ENCODE results near the gene GUCY2C.
"Not testable (repeated sequence)": the region's sequence is repeated elsewhere in the genome, so short reads cannot be mapped to it uniquely, and the experiment has no call there.

The GUCY2C gene

DNA sequence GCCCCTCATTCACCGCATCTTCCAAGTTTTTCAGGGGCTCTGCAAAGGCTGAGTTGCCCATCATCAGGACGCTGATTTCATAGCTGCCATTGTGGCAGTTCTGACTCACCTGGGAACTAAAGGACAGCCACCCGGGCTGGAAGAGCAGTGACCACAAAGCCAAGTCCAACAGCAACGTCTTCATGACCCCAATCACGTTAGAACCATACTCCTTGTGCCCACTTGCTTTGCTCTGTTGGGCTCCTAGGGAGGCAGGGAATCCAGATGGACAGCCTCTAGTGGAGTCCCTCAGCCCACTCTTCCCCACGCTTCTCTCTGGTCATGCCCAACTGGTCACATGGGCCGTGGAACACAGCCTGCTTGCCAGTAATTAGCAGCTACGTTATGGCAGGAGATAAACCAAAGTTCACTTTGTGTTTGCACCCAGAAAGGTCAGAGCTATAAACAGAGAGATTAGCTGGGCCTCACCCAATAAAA is at the start of gene GUCY2C:
TSS of gene GUCY2C (minus strand) at position 335 of the 477 bp plus-strand sequence. CDS start at position 184, 151 bp downstream.
- DNase-seq (ENCODE audit: extremely low spot score, insufficient read length, low read depth): no peak
- no peak for FAIRE-seq

DNA sequence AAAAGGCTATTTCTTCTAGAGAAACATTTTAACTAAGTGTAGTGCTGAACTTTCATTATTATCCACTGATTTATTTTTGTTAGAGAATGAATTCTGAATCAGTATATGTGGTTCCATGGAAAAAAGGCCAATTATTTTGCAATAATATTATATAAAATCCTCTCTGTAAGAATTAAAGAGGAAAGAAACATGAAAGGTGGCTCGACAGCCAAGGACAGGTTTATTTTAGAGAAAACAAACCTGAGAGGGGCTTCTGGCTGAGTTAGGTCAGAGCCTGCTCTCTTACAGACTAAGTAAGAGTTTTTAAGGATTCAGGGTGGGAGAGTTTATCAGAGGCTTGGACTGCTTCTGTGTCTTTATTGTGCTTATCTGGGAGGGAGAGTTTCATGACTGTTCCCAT is 46.7 kb upstream of the GUCY2C start:
- FAIRE-seq (no peak), DNase-seq (ENCODE audit: extremely low spot score, insufficient read length, low read depth) (no peak)

DNA sequence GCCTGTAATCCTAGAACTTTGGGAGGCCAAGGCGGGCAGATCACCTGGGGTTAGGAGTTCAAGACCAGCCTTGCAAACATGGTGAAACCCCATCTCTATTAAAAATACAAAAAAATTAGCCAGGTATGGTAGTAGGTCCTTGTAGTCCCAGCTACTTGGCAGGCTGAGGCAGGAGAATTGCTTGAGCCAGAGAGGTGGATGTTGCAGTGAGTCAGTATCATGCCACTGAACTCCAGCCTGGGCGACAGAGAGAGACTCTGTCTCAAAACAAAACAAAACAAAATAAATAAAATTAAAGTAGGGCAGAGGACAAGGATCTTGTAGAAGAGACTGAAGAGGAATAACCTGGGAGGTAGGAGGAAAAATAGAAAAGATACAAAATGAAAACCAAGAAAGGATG is 45.5 kb upstream of the GUCY2C start:
- FAIRE-seq (no peak), DNase-seq (ENCODE audit: extremely low spot score, insufficient read length, low read depth) (no peak)

DNA sequence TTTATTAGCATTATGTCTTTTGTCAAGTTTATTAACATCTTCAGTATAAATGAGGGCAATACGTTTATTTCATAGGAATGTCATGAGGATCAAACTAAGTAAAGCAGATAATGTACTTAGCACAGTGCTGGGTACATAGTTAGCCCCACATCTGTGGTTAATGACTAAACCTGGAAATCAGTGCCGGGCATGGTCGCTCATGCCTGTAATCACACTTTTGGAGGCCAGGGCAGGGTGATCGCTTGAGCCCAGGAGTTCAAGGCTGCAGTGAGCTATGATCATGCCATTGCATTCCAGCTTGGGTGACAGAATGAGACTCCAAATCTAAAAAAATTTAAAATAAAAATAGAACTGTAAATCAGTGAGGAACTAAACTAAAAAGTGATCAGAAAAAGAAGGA is 44.8 kb upstream of the GUCY2C start:
- DNase-seq (ENCODE audit: extremely low spot score, insufficient read length, low read depth) (no peak), FAIRE-seq (peak; percentile 65)

DNA sequence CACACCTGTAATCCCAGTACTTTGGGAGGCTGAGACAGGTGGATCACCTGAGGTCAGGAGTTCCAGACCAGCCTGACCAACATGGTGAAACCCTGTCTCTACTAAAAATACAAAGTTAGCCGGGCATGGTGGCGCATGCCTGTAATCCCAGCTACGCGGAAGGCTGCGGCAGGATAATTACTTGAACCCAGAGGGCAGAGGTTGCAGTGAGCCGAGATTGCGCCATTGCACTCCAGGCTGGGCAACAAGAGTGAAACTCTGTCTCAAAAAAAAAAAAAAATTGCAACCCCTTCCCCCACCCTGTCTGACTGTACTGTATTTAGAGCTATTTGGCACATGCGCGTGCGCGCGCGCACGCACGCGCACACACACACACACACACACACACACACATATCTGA is 40.0 kb upstream of the GUCY2C start:
- DNase-seq (ENCODE audit: extremely low spot score, insufficient read length, low read depth); FAIRE-seq: not testable (repeated sequence)

DNA sequence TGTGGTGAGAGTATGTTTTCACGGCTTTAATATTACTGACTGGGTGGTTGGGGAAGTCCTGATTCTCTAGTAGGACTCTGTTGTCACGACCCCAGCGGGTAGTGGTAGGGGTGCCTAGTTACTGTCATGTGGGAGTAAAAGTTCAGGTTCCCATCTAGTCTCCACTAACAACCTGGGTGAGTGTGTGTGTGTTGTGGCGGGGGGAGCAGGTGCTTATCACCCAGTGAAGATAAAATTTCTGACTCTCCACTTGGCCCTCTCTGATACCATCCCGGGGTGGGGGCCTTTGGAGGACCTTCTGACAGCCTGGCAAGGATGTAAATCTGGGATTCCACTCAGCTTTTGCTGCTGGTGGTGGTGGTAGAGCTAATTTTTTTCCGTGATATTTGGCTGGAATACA is 35.4 kb upstream of the GUCY2C start:
- no peak for DNase-seq (ENCODE audit: extremely low spot score, insufficient read length, low read depth)
- no peak for FAIRE-seq

DNA sequence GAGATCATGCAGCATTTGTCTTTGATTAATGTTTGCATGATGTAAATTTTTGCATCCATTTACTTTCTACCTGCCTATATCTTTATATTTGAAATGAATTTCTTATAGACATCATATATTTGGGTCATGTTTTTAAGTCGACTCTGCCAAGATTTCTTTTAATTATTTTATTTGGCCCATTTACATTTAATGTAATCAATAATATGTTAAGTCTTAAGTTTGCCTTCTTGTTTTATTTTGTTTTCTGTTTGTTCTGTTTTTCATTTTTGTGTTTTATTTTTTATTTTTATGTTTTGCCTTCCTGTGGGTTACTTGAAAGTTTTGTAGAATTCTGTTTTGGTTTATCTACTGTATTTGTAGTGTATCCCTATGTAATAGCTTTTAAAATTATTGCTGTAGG is 33.2 kb upstream of the GUCY2C start:
- DNase-seq (ENCODE audit: extremely low spot score, insufficient read length, low read depth) (no peak), FAIRE-seq (no peak)

DNA sequence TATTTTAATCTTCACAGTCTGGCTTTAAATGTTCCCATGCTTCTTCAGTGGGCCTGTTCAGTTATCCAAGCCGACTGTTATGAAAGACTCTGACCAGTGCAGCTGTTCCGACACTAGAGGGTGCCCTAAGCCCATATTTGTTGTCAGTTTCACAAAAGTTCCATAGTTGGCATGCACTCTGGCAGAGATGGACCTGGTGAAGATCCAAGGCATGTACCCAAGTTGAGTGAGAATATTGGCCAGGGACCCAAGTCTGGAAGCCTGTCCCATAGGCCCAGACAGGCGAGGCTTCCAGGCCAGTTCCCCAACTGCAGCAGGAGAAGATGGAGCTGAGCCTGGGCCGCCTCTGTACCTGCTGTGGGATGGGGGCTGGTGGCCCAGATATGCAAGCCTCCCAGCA is 27.4 kb upstream of the GUCY2C start:
- DNase-seq (ENCODE audit: extremely low spot score, insufficient read length, low read depth): no peak
- peak; percentile 84 for FAIRE-seq

DNA sequence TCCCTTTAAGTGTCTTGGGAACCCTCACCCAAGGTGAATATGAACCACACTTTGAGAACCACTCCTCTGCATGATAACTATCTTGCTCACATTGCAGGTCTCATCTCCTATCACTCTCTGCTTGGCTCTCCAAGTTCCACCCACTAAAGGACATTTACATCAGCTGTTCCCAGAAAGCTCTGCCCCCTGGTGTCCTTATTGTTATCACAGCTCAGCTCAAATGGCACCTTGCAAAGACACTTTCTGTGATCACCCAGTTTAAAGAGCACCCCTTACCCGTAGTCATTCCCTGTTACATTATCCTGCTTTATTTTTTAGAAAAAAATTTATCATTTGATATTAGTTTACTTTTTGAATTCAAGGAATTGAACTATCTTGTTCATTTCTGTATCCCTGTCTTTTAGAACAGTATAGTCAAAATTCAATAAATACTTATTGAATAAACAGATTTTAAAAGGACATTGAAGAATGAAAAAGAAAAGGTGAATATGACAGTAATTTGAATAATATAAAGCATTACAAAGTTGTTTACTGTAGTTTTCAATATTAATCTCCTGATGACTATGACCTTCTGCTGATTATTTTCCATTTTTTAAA is 20.5 kb upstream of the GUCY2C start:
- FAIRE-seq (peak; percentile 73), DNase-seq (ENCODE audit: extremely low spot score, insufficient read length, low read depth) (no peak)

DNA sequence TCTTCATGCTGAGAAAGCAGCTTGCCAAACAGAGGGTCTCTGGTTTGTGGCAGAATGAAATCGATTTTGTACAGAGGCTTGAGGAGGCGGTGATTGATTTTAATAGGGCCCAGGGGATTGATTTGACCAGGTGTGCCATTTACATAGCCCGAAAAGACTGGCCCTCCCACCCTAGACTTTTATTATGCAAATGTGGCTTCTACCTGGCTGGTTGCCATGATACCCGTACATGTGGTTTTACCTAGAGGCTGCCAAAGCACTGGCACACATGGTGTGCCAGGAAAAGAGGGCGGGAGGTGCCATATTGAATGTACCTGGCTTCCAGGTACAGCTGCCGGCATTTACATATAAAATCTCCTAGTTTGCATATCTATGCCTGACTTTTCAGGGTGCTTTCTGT is 18.0 kb upstream of the GUCY2C start:
- FAIRE-seq (no peak), DNase-seq (ENCODE audit: extremely low spot score, insufficient read length, low read depth) (no peak)

DNA sequence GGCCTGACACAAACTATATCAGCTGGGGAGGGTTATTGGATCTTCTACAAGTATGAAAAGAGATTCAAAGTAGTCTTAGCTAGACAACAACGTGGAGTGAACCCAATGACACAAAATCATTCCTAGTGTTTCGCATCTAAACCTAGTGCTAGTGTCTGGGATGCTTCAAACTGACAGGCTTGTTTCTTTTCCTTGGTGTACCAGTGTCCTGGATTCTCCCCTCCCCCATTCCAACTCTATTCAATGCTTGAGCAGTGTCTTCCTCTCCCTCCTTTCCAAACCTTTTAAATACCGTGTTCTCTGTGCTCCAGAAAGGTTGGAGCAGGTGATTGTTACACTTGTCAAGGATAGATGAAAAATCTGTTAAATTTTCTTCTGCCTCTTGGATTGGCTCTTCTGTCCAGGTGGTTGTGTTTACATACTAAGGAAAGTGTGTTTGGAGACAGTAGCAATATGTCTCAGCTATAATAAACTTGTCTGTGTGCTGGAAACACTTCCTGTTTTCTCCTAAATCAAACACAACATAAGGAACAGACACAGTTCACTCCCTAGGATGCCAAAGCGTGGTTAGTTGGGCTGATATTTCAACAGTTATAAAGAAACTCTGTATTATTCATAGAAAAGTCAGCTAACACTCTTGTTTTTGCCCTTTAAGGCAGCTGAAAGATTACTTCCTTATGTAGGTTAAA is 14.4 kb upstream of the GUCY2C start:
- FAIRE-seq: no peak
- DNase-seq (ENCODE audit: extremely low spot score, insufficient read length, low read depth): no peak

DNA sequence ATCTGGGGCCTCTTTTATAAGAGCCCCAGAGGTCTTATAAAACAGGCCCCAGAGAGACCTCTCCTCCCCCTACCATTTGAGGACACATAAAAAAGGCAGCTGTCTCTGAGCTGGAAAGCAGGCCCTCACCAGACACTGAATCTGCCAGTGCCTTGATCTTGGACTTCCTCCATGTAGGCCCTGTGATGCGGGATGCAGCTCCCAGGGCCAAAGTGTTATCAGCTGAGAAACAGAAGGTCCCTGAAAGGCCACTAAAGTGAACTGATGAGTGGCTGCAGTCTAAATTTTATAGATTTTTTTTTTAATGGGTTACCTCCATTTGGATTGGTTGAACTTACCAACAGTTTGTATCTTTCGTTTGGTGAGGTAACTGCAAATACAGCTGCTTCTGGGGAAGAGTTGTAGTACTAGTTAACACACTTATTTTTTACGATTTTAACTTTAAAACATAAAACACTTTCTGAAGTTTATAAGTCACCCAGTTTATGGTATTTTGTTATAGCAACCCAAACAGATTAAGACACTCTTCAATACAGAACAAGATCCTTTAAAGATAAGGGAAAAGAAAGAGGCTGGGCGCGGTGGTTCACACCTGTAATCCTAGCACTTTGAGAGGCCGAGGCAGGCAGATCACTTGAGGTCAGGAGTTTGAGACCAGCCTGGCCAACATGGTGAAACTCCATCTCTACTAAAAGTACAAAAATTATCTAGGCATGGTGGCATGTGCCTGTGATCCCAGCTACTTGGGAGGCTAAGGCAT is 5.6 kb upstream of the GUCY2C start:
- DNase-seq (ENCODE audit: extremely low spot score, insufficient read length, low read depth): no peak
- no peak for FAIRE-seq

DNA sequence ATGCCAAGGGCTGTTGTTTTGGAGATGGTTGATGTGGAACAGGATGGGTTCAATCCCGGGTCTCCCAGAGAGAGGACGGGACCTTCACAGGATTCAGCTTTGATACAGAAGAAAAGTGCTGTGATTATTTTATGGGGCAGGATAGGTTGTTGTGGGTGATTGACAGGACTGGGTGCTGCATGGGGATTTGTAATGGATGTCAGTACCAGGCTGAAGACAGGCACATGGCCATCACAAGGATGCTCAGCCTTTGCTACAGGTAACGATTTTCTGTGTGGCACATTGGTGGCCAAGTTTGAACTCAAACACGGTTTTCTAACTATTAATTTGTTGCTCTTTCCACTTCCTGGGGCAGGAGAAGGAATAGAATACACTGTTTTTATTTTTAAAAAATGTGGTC is 4.5 kb upstream of the GUCY2C start:
- FAIRE-seq: no peak
- DNase-seq (ENCODE audit: extremely low spot score, insufficient read length, low read depth): no peak

DNA sequence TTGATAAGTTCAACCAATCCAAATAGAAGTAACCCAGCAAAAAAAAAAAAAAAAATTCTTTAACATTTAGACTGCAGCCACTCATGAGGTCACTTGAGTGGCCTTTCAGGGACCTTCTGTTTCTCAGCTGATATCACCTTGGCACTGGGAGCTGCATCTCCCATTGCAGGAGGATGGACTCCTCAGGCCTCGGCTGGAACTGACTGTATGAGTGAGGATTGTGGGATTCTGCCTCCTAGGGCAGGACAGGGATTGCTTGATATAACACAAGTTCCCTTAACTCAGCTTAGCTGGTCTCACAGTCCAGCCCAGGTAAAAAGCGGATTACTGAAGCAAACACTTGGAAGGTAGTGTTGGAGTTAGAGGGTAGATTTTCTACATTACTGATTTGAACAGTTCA is 3.5 kb upstream of the GUCY2C start:
- no peak for DNase-seq (ENCODE audit: extremely low spot score, insufficient read length, low read depth)
- FAIRE-seq: no peak

DNA sequence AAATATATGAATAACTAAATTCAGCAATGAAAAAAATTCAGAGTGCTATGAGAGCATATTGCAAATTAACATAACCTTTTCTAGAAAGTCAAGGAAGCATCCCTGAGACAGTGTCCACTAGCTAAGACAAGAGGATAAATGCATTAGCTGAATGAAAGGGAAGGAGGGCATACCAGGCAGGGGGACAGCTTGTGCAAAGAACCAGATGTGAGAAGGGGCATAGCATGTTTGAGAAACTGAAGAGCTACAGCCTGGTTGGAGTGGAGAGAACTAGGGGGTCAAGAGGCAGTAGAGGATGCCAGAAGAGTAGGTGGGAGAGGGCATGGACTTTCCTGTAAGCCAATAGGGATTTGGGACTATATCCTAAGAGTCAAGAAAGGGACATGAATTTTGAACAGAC is 2.2 kb upstream of the GUCY2C start:
- DNase-seq (ENCODE audit: extremely low spot score, insufficient read length, low read depth) (no peak), FAIRE-seq (no peak)

DNA sequence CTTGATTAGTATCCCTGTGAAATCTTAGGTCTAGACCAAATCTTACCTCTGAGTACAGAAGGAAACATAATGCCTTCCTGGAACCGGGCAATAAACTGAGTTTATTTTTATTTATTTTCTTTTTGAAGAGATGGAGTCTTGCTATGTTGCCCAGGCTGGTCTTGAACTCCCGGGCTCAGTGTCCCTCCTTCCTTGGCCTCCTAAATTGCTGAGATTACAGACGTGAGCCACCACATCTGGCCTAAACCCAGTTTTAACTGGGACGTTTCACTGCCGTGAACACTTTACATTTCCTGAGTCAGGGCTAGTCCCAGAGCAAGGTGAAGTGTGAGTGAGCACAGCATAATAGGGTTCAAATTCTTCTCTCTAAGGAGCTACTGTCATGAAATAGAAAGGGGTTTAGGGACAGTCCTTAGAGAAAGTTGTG is 671 bp downstream of the GUCY2C start:
- FAIRE-seq (no peak), DNase-seq (ENCODE audit: extremely low spot score, insufficient read length, low read depth) (no peak)

DNA sequence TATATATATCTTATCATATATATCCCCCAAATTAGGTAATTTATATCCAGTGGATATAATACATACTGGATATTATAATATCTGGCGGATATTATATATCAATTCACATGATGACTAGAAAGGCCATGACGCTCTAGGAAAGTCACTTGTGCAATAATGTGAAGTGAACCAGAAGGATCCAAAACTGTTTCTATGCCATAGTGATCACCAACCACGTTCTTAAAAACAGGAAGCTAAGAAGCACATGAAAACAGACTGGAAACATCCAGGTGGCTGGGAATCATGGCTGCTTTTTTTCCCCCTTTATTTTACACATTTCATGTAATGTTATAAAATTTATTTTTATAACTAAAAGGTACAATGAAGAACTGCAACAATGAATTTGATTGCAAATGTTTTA is 1.4 kb downstream of the GUCY2C start:
- no peak for DNase-seq (ENCODE audit: extremely low spot score, insufficient read length, low read depth)
- FAIRE-seq: no peak

DNA sequence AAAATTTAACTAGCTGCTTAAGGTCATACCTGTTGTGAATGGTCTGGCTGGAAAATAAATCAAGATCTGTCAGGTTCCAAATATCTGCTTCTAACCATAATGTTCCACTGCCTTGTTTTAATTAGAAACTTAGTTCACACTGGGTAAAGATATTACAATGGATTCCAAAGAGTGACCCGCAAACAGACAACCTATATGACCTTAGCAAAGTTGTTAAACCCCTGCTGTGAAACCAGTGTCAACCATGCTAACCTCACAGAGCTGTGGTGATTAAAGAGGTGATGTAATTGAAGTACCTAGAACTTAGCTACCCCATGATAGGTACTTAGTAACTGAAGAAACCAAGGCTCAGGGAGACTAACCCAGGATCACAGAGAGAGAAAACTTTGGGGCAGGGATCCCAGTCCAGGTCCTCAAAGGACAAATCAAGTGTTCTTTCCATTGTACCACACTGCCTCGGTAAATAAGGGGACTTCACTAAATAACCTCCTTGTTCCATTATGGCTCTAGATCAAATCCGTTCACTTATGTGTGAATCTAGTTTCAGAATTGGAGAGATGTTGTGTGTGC is 2.2 kb downstream of the GUCY2C start:
- DNase-seq (ENCODE audit: extremely low spot score, insufficient read length, low read depth) (no peak), FAIRE-seq (no peak)

DNA sequence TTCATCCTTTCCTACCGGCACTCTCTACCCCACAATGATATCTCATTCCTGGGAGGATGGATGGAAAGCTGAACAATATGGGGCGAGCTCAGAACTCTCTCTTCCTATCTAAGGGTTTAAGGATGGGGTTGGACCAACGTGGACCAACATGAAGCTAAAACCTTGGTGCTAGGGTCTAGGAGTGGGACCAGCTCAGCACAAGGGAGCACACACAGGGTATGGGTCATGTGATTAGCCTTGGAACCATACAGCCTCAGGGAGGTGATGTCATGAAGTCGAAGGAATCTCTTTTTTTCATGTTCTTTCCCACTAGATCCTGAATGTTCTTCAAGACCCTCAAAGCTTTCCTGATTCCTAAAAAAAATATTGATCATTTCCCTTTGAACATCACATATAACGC is 3.3 kb downstream of the GUCY2C start:
- no peak for FAIRE-seq

DNA sequence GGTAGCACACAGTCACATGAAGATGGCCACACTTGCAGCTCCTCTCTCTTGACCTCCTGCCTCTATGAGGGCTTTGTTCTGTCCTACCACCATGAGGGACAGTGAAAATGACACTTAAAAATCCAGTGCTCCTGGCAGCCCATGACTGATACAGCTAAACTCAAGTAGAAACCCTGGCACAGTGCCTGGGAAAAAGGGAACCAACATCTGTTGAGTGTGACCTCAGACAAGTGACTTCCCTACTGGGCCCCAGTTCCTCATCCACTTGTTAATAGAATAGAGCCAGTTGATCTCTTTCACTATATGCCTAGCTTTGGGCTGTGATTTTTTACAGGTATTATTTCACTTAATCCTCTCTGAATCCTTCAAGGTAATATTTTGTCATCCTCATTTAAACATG is 4.8 kb downstream of the GUCY2C start:
- FAIRE-seq: peak; percentile 18
- no peak for DNase-seq (ENCODE audit: extremely low spot score, insufficient read length, low read depth)

More for the DNA sequence above, 3.3 kb downstream of the GUCY2C start:
- DNase-seq (ENCODE audit: extremely low spot score, insufficient read length, low read depth): no peak

DNA sequence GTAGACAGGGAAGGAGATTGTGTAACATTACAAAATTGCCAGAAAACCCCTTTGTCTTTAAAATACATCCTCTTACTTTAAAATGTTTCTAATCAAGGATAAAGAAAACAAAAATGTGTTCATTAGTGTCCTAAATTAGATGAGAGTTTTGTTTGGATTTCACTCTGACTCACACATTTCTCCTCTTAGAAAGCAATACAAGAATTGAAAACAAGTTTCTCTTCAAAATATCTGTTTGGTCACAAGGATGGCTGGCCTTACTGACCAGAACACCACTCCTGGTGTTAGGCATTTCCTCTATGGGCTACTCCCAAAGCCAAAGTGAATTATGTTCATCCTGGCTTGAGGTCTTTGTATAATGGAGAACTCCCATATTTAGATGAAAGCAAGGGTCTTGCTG is 6.4 kb downstream of the GUCY2C start:
- no peak for DNase-seq (ENCODE audit: extremely low spot score, insufficient read length, low read depth)
- FAIRE-seq: no peak

Measured in GM18507 (cell line).